OCI-LY7 (cell line): ENCODE results near the gene RFNG. TPM values are rescaled to one million over a fixed set of nuclear protein-coding genes. Genes with fewer than 3 reads are reported as not detected.

Experiments
- BruUV-seq: library from RNA; stranded (reverse); fragments of 400-500 nt; replicated peaks from 2 replicates; lab custom pipeline; 2021; lab: Mats Ljungman, UMichigan
- CTCF ChIA-PET: fragments of 300-600 bp; sonication (Branson Sonifier 250); formaldehyde crosslinking; loops from one replicate; lab custom pipeline; 2022; ENCODE audit warnings: antibody characterized with exemption; ENCODE audit not compliant: unreplicated experiment; lab: Charles Lee
- POLR2A ChIA-PET: fragments of 300-600 bp; sonication (Branson Sonifier 250); formaldehyde crosslinking; loops from one replicate; lab custom pipeline; 2022; ENCODE audit warnings: antibody characterized with exemption; lab: Charles Lee
- DNase-seq: peaks from one replicate; pipeline ENCODE4 v3.0.0-alpha.2; 2015; ENCODE audit warnings: low spot score
- H2AFZ ChIP-seq: fragments of 200-600 bp; sonication (generic), shearing (Covaris generic); 2 replicates; pipeline ENCODE4 v1.6.1; 2014; ENCODE audit warnings: mild to moderate bottlenecking, antibody characterized with exemption, low read length, moderate library complexity
- H3K27ac ChIP-seq: fragments of 200-600 bp; sonication (generic); 2 replicates; pipeline ENCODE4 v1.5.1; 2014; ENCODE audit warnings: mixed run types, low read depth, mild to moderate bottlenecking, moderate library complexity, low read length, inconsistent platforms; ENCODE audit not compliant: poor library complexity, severe bottlenecking
- H3K36me3 ChIP-seq: fragments of 200-600 bp; sonication (generic); 2 replicates; pipeline ENCODE4 v1.6.1; 2014; ENCODE audit warnings: mild to moderate bottlenecking, antibody characterized with exemption, low read length, moderate library complexity, mixed read lengths; ENCODE audit not compliant: insufficient read depth
- H3K4me1 ChIP-seq: fragments of 200-600 bp; sonication (generic); 2 replicates; pipeline ENCODE4 v1.5.1; 2014; ENCODE audit warnings: mild to moderate bottlenecking, low read length; ENCODE audit not compliant: insufficient read depth, poor library complexity, severe bottlenecking
- H3K4me2 ChIP-seq: fragments of 200-600 bp; sonication (generic); 2 replicates; pipeline ENCODE4 v1.6.1; 2014; ENCODE audit warnings: mild to moderate bottlenecking, low read length
- H3K4me3 ChIP-seq: fragments of 200-600 bp; sonication (generic); 2 replicates; pipeline ENCODE4 v1.5.1; 2014; ENCODE audit warnings: mild to moderate bottlenecking, low read depth, low read length; ENCODE audit not compliant: poor library complexity, severe bottlenecking
- H3K79me2 ChIP-seq: fragments of 200-600 bp; sonication (generic); 2 replicates; pipeline ENCODE4 v1.6.1; 2016; ENCODE audit warnings: low read depth, mild to moderate bottlenecking, low read length, moderate library complexity, mixed read lengths; ENCODE audit not compliant: insufficient read depth
- H3K9me2 ChIP-seq: fragments of 200-600 bp; sonication (generic); 2 replicates; pipeline ENCODE4 v1.6.1; 2016; ENCODE audit warnings: mild to moderate bottlenecking, low read length, mixed read lengths; ENCODE audit not compliant: insufficient read depth
- H3K9me3 ChIP-seq: fragments of 200-600 bp; sonication (generic); 2 replicates; pipeline ENCODE4 v1.6.1; 2014; ENCODE audit warnings: mild to moderate bottlenecking, mixed run types, low read length, mixed read lengths
- H4K20me1 ChIP-seq: fragments of 200-600 bp; sonication (generic); 2 replicates; pipeline ENCODE4 v1.6.1; 2014; ENCODE audit warnings: mild to moderate bottlenecking, antibody characterized with exemption, low read length, moderate library complexity, mixed read lengths; ENCODE audit not compliant: insufficient read depth
- CTCF ChIP-seq: fragments of 200-600 bp; sonication (generic); conservative IDR thresholded peaks from 2 replicates; pipeline ENCODE4 v1.5.1; 2014; ENCODE audit warnings: mild to moderate bottlenecking, antibody characterized with exemption, low read length, moderate library complexity, mixed read lengths
- EZH2phosphoT487 ChIP-seq: fragments of 200-600 bp; sonication (generic); IDR thresholded peaks from 2 replicates; pipeline ENCODE4 v1.6.1; 2018; ENCODE audit warnings: low read depth, borderline replicate concordance, mild to moderate bottlenecking, mixed run types, antibody characterized with exemption, low read length, moderate library complexity, mixed read lengths
- intact Hi-C: fragments of 100-400 bp; cut with micrococcal nuclease; formaldehyde crosslinking; loops from one replicate; pipeline ENCODE4 v1.10.0; 2022; ENCODE audit not compliant: unreplicated experiment
- total RNA-seq, 2 experiments: library from RNA; depleted of rRNA in 1 of 2; stranded (reverse); fragments of >200 nt in 1 of 2; shearing (Covaris generic) in 1 of 2; gene quantifications; 2 replicates each; pipeline ENCODE4 v1.2.3, GENCODE V29; 2014 to 2022

RFNG gene
- total RNA-seq, 2 experiments from 2014 or later, result 47.3 to 59.4 TPM

- no peak overlapping the region for H2AFZ ChIP-seq
- H3K79me2 ChIP-seq, result no peaks in the 10 kb centered on the region
- ChIA-PET POLR2A (no interaction called here), CTCF (no interaction called here)
- H3K4me1 ChIP-seq, result no peaks in the 10 kb centered on the region
- H3K4me2 ChIP-seq, result no peak overlapping the region
- H3K36me3 ChIP-seq, result peaks cover 96% of the 10 kb centered on the region
- no peaks in the 10 kb centered on the region for H3K9me2 ChIP-seq
- intact Hi-C loops, result no loop called here
- H3K27ac ChIP-seq, result no peak overlapping the region
- DNase-seq, result no peak
- no TSS peak for BruUV-seq
- no peak for TF ChIP-seq CTCF
- no peak for TF ChIP-seq EZH2phosphoT487
- no peak overlapping the region for H3K4me3 ChIP-seq
- H4K20me1 ChIP-seq, result no peaks in the 10 kb centered on the region
- H3K9me3 ChIP-seq, result no peaks in the 10 kb centered on the region
Measured at GRCh38 chr17:82089723-82090548, 38.3 kb upstream of the RFNG start.

- Histone ChIP-seq H4K20me1 (no peaks in the 10 kb centered on the region), H3K9me3 (no peaks in the 10 kb centered on the region), H2AFZ (no peak overlapping the region), H3K27ac (no peak overlapping the region), H3K36me3 (peaks cover 99% of the 10 kb centered on the region), H3K4me1 (no peaks in the 10 kb centered on the region), H3K4me2 (no peak overlapping the region), H3K9me2 (no peaks in the 10 kb centered on the region), H3K79me2 (no peaks in the 10 kb centered on the region), H3K4me3 (no peak overlapping the region)
- no peak for TF ChIP-seq CTCF
- TF ChIP-seq EZH2phosphoT487, result no peak
- intact Hi-C loops, result no loop called here
- CTCF ChIA-PET, result no interaction called here
- DNase-seq, result no peak
- TSS peak; percentile 47 for BruUV-seq
- POLR2A ChIA-PET, result no interaction called here
Measured at GRCh38 chr17:82088838-82089722, 37.5 kb upstream of the RFNG start.
